Measurements from ENCODE around the gene MGAT5. TPM values are rescaled to one million over a fixed set of nuclear protein-coding genes. Genes with fewer than 3 reads are reported as not detected.

MGAT5 gene
- polyA plus RNA-seq, 4 donors: 5.6 to 27.4 (median 12.3) TPM

DNA sequence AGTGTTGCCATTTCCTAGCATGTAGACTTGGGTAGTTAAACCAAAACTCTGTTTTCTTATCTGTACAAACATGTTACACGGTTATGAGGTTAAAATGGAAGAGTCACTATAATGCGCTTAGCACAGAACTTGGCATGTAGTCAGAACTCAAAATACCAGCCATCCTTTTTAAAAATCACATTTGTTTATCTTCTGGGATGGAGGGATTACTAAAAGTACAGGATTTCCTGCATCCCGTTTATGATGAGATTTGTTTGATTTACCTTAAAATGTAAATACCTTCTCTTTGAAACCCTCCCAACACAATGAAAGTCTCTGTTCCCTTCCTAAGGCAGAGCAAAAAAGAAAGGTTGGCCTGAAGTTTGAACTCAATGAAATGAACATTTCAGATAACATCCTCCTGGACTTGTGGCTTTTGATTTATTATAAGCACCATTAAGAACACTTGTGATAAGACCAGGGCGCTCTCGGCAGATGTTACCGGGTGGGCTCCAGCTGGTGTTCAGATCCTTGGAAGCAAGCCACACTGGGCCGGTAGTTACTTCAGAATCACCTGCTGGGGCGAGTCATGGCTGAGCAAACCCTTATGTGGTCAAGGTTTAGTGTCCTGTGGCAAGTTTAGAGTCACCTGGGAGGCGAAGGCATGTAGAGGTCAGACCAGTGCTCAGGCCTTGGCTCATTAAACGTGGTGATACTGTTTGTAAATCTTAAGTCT lies 105.7 kb downstream of the MGAT5 start:
- H3K27me3 ChIP-seq (ENCODE audit: control insufficient read depth in 3 of 3, insufficient read depth in 3 of 3, low read length in 3 of 3): no peaks in the 10 kb centered on the region
- peaks cover 0 to 6% (median 5%) of the 10 kb centered on the region in 3 donors for H3K4me1 ChIP-seq (ENCODE audit: control insufficient read depth in 3 of 3, insufficient read depth in 2 of 3, low read depth in 1 of 3, low read length in 2 of 3)
- no peak overlapping the region for H3K4me3 ChIP-seq (ENCODE audit: low read depth in 1 of 3, low read length in 3 of 3)
- no peak overlapping the region for H3K27ac ChIP-seq (ENCODE audit: low read depth in 1 of 3, low read length in 2 of 3)
- WGBS, 3 donors: 21 to 49% (median 31%) methylated on average over 10 of the region's 10 CpGs
- DNase-seq (peak; percentile 52 to 53), FAIRE-seq (no peak)
- H3K9me3 ChIP-seq (ENCODE audit: control insufficient read depth in 2 of 2, insufficient read depth in 1 of 2, low read depth in 1 of 2, low read length in 1 of 2): no peaks in the 10 kb centered on the region
- peaks cover 7 to 14% (median 10%) of the 10 kb centered on the region in 3 donors for H3K36me3 ChIP-seq (ENCODE audit: control insufficient read depth in 3 of 3, insufficient read depth in 2 of 3, low read depth in 1 of 3, low read length in 3 of 3)

DNA sequence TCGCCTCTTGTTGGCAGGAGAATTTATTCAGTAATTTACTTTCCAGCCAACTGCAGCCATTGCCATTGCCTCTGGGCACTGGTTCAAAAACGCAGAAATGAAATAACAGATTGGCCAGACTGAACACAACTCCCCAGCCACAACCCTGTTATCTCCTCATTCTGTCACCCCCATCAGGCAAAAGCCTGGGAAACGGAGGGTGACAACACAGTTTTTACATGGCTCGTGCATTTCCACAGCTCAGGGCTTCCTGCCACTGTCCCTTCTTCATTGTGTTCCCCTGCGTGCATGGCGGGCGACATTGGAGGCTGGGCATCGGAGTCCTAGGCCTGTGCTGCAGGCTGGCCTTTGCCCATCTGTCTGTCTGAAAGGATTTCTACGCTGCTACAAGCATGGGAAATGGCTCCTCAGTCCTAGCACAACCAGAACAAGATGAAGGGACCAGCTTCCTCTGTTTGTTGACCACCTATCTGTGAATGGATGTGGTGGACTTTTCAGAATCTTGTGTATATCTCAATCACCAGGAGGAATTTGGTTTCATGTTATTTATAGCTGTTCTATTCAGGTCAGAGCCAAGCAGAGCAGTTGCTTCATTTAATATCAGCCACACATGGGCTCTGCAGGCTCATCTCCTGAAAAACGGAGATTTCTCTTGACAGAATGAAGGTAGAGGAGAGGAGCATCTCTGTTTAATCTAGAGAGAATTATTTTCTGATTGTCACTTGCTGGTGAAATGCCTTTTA lies 107.0 kb downstream of the MGAT5 start:
- Histone ChIP-seq H3K4me1 (ENCODE audit: control insufficient read depth in 3 of 3, insufficient read depth in 2 of 3, low read depth in 1 of 3, low read length in 2 of 3) (peaks cover 0 to 6% (median 5%) of the 10 kb centered on the region in 3 donors), H3K27ac (ENCODE audit: low read depth in 1 of 3, low read length in 2 of 3) (no peak overlapping the region), H3K27me3 (ENCODE audit: control insufficient read depth in 3 of 3, insufficient read depth in 3 of 3, low read length in 3 of 3) (no peaks in the 10 kb centered on the region), H3K4me3 (ENCODE audit: low read depth in 1 of 3, low read length in 3 of 3) (no peak overlapping the region), H3K36me3 (ENCODE audit: control insufficient read depth in 3 of 3, insufficient read depth in 2 of 3, low read depth in 1 of 3, low read length in 3 of 3) (peaks cover 7 to 16% (median 10%) of the 10 kb centered on the region in 3 donors), H3K9me3 (ENCODE audit: control insufficient read depth in 2 of 2, insufficient read depth in 1 of 2, low read depth in 1 of 2, low read length in 1 of 2) (no peaks in the 10 kb centered on the region)
- FAIRE-seq (no peak), DNase-seq (no peak)
- WGBS, 3 donors: 45 to 79% (median 78%) methylated on average over 10 of the region's 10 CpGs

DNA sequence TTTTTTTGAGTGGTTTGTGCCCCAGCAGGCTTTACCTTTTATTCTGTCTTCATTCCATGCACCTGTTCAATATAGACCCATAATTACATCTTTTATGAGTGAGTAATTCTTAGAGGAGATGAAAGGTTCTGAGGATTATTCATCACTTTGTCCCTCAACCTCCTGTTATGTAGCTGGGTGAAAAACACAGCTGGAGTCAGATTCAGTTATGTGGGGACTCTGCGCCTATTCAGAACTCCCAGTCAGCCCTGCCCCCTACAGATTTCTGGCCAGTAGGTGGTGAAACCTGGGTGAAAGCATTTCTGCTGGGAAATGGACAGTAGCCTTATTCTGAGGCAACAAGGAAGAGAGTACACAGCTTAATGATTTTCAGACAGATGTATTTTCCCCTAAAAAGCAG lies 107.8 kb downstream of the MGAT5 start:
- DNase-seq (peak in 1 of 2 donors; percentile 4), FAIRE-seq (no peak)
- H3K27me3 ChIP-seq (ENCODE audit: control insufficient read depth in 3 of 3, insufficient read depth in 3 of 3, low read length in 3 of 3): no peaks in the 10 kb centered on the region
- H3K27ac ChIP-seq (ENCODE audit: low read depth in 1 of 3, low read length in 2 of 3): no peak overlapping the region
- WGBS, 3 donors: 48 to 80% (median 53%) methylated on average over 1 of the region's 1 CpG
- H3K4me1 ChIP-seq (ENCODE audit: control insufficient read depth in 3 of 3, insufficient read depth in 2 of 3, low read depth in 1 of 3, low read length in 2 of 3): peaks cover 0 to 6% (median 5%) of the 10 kb centered on the region in 3 donors
- no peaks in the 10 kb centered on the region for H3K9me3 ChIP-seq (ENCODE audit: control insufficient read depth in 2 of 2, insufficient read depth in 1 of 2, low read depth in 1 of 2, low read length in 1 of 2)
- H3K36me3 ChIP-seq (ENCODE audit: control insufficient read depth in 3 of 3, insufficient read depth in 2 of 3, low read depth in 1 of 3, low read length in 3 of 3): peaks cover 5 to 16% (median 14%) of the 10 kb centered on the region in 3 donors
- no peak overlapping the region for H3K4me3 ChIP-seq (ENCODE audit: low read depth in 1 of 3, low read length in 3 of 3)

DNA sequence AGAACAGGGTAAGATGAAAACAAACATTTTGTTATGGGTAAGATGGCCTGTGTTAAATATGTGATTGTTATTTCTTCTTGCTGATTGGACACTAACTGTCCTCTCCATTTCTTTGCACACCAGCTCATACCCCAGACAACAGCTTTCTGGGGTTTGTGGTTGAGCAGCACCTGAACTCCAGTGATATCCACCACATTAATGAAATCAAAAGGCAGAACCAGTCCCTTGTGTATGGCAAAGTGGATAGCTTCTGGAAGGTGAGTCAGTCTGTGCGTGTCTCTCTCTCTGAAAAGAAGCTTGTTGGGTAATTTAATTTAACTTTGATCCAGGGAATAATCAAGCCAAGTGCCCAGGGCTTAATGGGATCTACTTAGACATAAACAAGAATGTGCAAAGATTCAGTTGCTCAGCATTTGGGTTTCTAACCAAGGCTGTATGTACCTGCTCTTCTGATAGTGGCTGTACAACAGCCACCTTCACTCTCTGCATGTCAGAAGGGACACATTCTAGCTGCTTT lies 108.3 kb downstream of the MGAT5 start:
- Histone ChIP-seq H3K27me3 (ENCODE audit: control insufficient read depth in 3 of 3, insufficient read depth in 3 of 3, low read length in 3 of 3) (no peaks in the 10 kb centered on the region), H3K9me3 (ENCODE audit: control insufficient read depth in 2 of 2, insufficient read depth in 1 of 2, low read depth in 1 of 2, low read length in 1 of 2) (no peaks in the 10 kb centered on the region), H3K36me3 (ENCODE audit: control insufficient read depth in 3 of 3, insufficient read depth in 2 of 3, low read depth in 1 of 3, low read length in 3 of 3) (peaks cover 5 to 19% (median 19%) of the 10 kb centered on the region in 3 donors), H3K27ac (ENCODE audit: low read depth in 1 of 3, low read length in 2 of 3) (no peak overlapping the region), H3K4me1 (ENCODE audit: control insufficient read depth in 3 of 3, insufficient read depth in 2 of 3, low read depth in 1 of 3, low read length in 2 of 3) (peaks cover 0 to 6% (median 5%) of the 10 kb centered on the region in 3 donors), H3K4me3 (ENCODE audit: low read depth in 1 of 3, low read length in 3 of 3) (no peak overlapping the region)
- 52 to 89% (median 54%) methylated on average over 1 of the region's 1 CpG for WGBS, 3 donors
- FAIRE-seq (no peak), DNase-seq (no peak)

DNA sequence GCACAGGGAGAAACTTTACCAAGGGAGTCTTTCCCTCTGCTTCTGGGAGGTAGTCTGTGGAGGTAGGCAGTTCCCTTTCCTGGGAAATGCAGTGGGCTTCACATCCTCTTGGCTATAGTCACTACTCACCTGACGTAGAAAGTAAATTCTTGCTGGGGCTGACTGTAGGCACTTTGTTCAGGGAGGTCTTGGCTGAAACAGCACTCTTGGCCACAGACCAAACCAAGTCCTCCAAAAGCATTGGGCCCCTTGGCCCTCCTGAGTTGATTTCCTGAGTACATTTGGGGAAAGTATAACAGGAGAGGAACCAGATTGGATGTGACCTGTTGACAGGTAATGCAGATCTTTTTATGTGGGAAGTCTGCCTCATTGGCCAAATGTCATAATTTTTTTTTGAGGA lies 108.9 kb downstream of the MGAT5 start:
- Histone ChIP-seq H3K36me3 (ENCODE audit: control insufficient read depth in 3 of 3, insufficient read depth in 2 of 3, low read depth in 1 of 3, low read length in 3 of 3) (peaks cover 5 to 19% (median 14%) of the 10 kb centered on the region in 3 donors), H3K9me3 (ENCODE audit: control insufficient read depth in 2 of 2, insufficient read depth in 1 of 2, low read depth in 1 of 2, low read length in 1 of 2) (no peaks in the 10 kb centered on the region), H3K4me1 (ENCODE audit: control insufficient read depth in 3 of 3, insufficient read depth in 2 of 3, low read depth in 1 of 3, low read length in 2 of 3) (peaks cover 0 to 8% (median 6%) of the 10 kb centered on the region in 3 donors), H3K4me3 (ENCODE audit: low read depth in 1 of 3, low read length in 3 of 3) (no peak overlapping the region), H3K27ac (ENCODE audit: low read depth in 1 of 3, low read length in 2 of 3) (no peak overlapping the region), H3K27me3 (ENCODE audit: control insufficient read depth in 3 of 3, insufficient read depth in 3 of 3, low read length in 3 of 3) (no peaks in the 10 kb centered on the region)
- no peak for FAIRE-seq
- DNase-seq: no peak
- WGBS, 3 donors: 88 to 96% (median 91%) methylated on average over 1 of the region's 1 CpG

DNA sequence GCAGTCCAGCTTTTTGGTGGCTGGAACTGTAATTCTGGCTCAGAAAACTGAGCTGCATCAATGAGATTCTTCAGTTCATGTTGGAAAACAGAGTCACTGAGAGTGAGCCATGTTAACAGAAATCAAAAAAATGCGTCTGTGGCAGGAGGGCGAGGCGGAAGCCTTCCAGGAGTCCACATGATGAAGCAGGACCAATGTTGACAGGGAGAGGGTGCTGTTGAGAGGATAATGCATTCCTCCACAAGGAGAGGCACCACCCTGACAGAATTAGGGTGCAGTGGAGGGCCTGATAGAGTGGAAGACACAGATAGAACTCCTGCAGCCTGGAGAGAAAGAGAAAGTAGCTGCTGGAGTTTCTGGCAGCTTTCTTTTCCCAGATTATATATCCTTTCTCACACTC lies 111.5 kb downstream of the MGAT5 start:
- Histone ChIP-seq H3K4me1 (ENCODE audit: control insufficient read depth in 3 of 3, insufficient read depth in 2 of 3, low read depth in 1 of 3, low read length in 2 of 3) (peaks cover 0 to 3% (median 0%) of the 10 kb centered on the region in 3 donors), H3K4me3 (ENCODE audit: low read depth in 1 of 3, low read length in 3 of 3) (no peak overlapping the region), H3K9me3 (ENCODE audit: control insufficient read depth in 2 of 2, insufficient read depth in 1 of 2, low read depth in 1 of 2, low read length in 1 of 2) (no peaks in the 10 kb centered on the region), H3K36me3 (ENCODE audit: control insufficient read depth in 3 of 3, insufficient read depth in 2 of 3, low read depth in 1 of 3, low read length in 3 of 3) (peaks cover 5 to 26% (median 10%) of the 10 kb centered on the region in 3 donors), H3K27me3 (ENCODE audit: control insufficient read depth in 3 of 3, insufficient read depth in 3 of 3, low read length in 3 of 3) (no peaks in the 10 kb centered on the region), H3K27ac (ENCODE audit: low read depth in 1 of 3, low read length in 2 of 3) (no peak overlapping the region)
- FAIRE-seq (no peak), DNase-seq (peak; percentile 9 to 29)
- WGBS, 3 donors: 69 to 84% (median 83%) methylated on average over 3 of the region's 3 CpGs

DNA sequence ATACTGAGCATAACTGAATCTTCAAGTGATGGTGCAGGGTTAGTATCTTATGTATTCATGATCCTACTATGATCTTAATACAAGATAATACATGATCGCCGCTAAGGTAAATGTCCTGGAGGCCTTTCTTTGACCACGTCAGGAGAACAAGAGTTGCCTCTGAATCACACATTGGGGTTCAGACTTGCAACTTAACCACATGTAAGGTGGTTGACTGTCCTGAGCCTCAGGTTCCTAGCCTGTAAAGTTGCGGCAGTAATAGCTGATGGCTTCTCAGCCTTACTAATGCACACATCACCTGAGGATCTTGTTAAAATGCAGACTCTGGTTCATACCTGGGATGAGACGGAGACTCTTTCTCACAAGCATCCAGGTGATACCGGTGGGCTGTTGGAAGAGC lies 112.5 kb downstream of the MGAT5 start:
- H3K9me3 ChIP-seq (ENCODE audit: control insufficient read depth in 2 of 2, insufficient read depth in 1 of 2, low read depth in 1 of 2, low read length in 1 of 2): no peaks in the 10 kb centered on the region
- 96 to 98% (median 98%) methylated on average over 6 of the region's 6 CpGs for WGBS, 3 donors
- H3K36me3 ChIP-seq (ENCODE audit: control insufficient read depth in 3 of 3, insufficient read depth in 2 of 3, low read depth in 1 of 3, low read length in 3 of 3): peaks cover 5 to 26% (median 10%) of the 10 kb centered on the region in 3 donors
- H3K27ac ChIP-seq (ENCODE audit: low read depth in 1 of 3, low read length in 2 of 3): no peak overlapping the region
- DNase-seq (no peak), FAIRE-seq (no peak)
- H3K4me3 ChIP-seq (ENCODE audit: low read depth in 1 of 3, low read length in 3 of 3): no peak overlapping the region
- no peaks in the 10 kb centered on the region for H3K27me3 ChIP-seq (ENCODE audit: control insufficient read depth in 3 of 3, insufficient read depth in 3 of 3, low read length in 3 of 3)
- peaks cover 0 to 3% (median 0%) of the 10 kb centered on the region in 3 donors for H3K4me1 ChIP-seq (ENCODE audit: control insufficient read depth in 3 of 3, insufficient read depth in 2 of 3, low read depth in 1 of 3, low read length in 2 of 3)

DNA sequence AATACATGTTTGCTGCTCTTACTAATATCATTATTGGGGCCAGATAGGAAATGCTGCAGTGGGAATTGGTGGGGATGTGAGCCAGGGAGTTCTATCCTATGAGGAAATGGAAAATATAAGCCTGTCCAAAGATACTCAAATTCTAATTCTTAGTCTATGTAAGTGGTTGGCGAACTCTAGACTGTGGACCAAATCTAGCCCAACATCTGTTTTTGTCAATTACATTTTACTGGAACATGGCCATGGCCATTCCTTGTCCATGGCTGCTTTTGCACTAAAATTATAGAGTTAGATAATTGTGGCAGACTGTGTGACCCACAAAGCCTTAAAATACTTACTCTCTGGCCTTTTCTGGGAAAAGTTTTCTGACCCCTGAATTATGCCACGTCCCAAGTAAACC lies 113.3 kb downstream of the MGAT5 start:
- Histone ChIP-seq H3K9me3 (ENCODE audit: control insufficient read depth in 2 of 2, insufficient read depth in 1 of 2, low read depth in 1 of 2, low read length in 1 of 2) (no peaks in the 10 kb centered on the region), H3K4me3 (ENCODE audit: low read depth in 1 of 3, low read length in 3 of 3) (no peak overlapping the region), H3K36me3 (ENCODE audit: control insufficient read depth in 3 of 3, insufficient read depth in 2 of 3, low read depth in 1 of 3, low read length in 3 of 3) (peaks cover 5 to 32% (median 10%) of the 10 kb centered on the region in 3 donors), H3K27ac (ENCODE audit: low read depth in 1 of 3, low read length in 2 of 3) (no peak overlapping the region), H3K27me3 (ENCODE audit: control insufficient read depth in 3 of 3, insufficient read depth in 3 of 3, low read length in 3 of 3) (no peaks in the 10 kb centered on the region), H3K4me1 (ENCODE audit: control insufficient read depth in 3 of 3, insufficient read depth in 2 of 3, low read depth in 1 of 3, low read length in 2 of 3) (peaks cover 0 to 3% (median 0%) of the 10 kb centered on the region in 3 donors)
- DNase-seq (no peak), FAIRE-seq (no peak)
- WGBS, 3 donors: 64 to 97% (median 94%) methylated on average over 2 of the region's 2 CpGs

Measured in small intestine (tissue), 7 donors.